H54 (cell line): ENCODE measurements around the gene NRP2.
A peak's percentile ranks its signal among the peaks of the same experiment; 100 is the strongest.

Experiments
- DNase-seq: peaks from one replicate; pipeline ENCODE4 v3.0.0; 2011; ENCODE audit warnings: low spot score, mixed read lengths; ENCODE audit not compliant: insufficient read length
- FAIRE-seq: peaks from 3 replicates; lab custom pipeline; 2011; peaks lifted over from hg19 to GRCh38; lab: Jason Lieb, UNC
- POLR2A ChIP-seq: IDR thresholded peaks from 2 replicates; pipeline ENCODE4 v1.6.1; 2011; ENCODE audit warnings: low read depth, mild to moderate bottlenecking, low read length

NRP2 gene

GRCh38 chr2:205682239-205682970 is at the start of gene NRP2:
TSS of gene NRP2 (plus strand) at chr2:205682501. CDS start at chr2:205683291, 790 bp downstream.
- TF ChIP-seq POLR2A: peak; percentile 64
- no peak for FAIRE-seq
- peak; percentile 59 for DNase-seq

GRCh38 chr2:205633994-205634393 is 48.3 kb upstream of the NRP2 start:
- DNase-seq (no peak), FAIRE-seq (no peak)
- TF ChIP-seq POLR2A: no peak

- no peak for TF ChIP-seq POLR2A
- DNase-seq (no peak), FAIRE-seq (no peak)
Measured at GRCh38 chr2:205636549-205637319, 45.6 kb upstream of the NRP2 start.

GRCh38 chr2:205637320-205637602 is 45.0 kb upstream of the NRP2 start:
- no peak for TF ChIP-seq POLR2A
- FAIRE-seq: no peak
- no peak for DNase-seq

GRCh38 chr2:205637779-205638503 is 44.4 kb upstream of the NRP2 start:
- DNase-seq (no peak), FAIRE-seq (no peak)
- TF ChIP-seq POLR2A: no peak

GRCh38 chr2:205640716-205641115 is 41.6 kb upstream of the NRP2 start:
- TF ChIP-seq POLR2A: no peak
- FAIRE-seq (no peak), DNase-seq (no peak)

- FAIRE-seq: no peak
- DNase-seq: no peak
- no peak for TF ChIP-seq POLR2A
Measured at GRCh38 chr2:205642599-205643356, 39.5 kb upstream of the NRP2 start.

GRCh38 chr2:205643391-205643885 is 38.9 kb upstream of the NRP2 start:
- DNase-seq: no peak
- no peak for TF ChIP-seq POLR2A
- no peak for FAIRE-seq

GRCh38 chr2:205644018-205644417 is 38.3 kb upstream of the NRP2 start:
- DNase-seq (no peak), FAIRE-seq (no peak)
- TF ChIP-seq POLR2A: no peak

- no peak for FAIRE-seq
- no peak for TF ChIP-seq POLR2A
- no peak for DNase-seq
Measured at GRCh38 chr2:205646680-205647079, 35.6 kb upstream of the NRP2 start.

GRCh38 chr2:205650450-205650849 is 31.9 kb upstream of the NRP2 start:
- FAIRE-seq (no peak), DNase-seq (no peak)
- TF ChIP-seq POLR2A: no peak

- TF ChIP-seq POLR2A: no peak
- no peak for DNase-seq
- FAIRE-seq: no peak
Measured at GRCh38 chr2:205650931-205651330, 31.4 kb upstream of the NRP2 start.

GRCh38 chr2:205651719-205652118 is 30.6 kb upstream of the NRP2 start:
- TF ChIP-seq POLR2A: no peak
- FAIRE-seq (no peak), DNase-seq (no peak)
